HepG2 (cell line): Measurements from ENCODE around the gene ACTA2. TPM values are rescaled to one million over a fixed set of nuclear protein-coding genes. Genes with fewer than 3 reads are reported as not detected.
A peak's percentile ranks its signal among the peaks of the same experiment; 100 is the strongest.

ENCODE experiments used
- ATAC-seq: fragments of 200-7000 bp; cut with Tn5 transposase; 3 replicates; pipeline ENCODE4 v1.9.1; 2020; ENCODE audit warnings: mild to moderate bottlenecking, moderate library complexity
- Bru-seq: library from RNA; stranded (reverse); fragments of 400-500 nt; gene quantifications from one replicate; lab custom pipeline; 2021; lab: Mats Ljungman, UMichigan
- BruChase-seq, 2 experiments: library from RNA; stranded (reverse); fragments of 400-500 nt; gene quantifications; one replicate each; lab custom pipeline; 2021; lab: Mats Ljungman, UMichigan
- BruUV-seq: library from RNA; stranded (reverse); fragments of 400-500 nt; replicated peaks from 2 replicates; lab custom pipeline; 2021; lab: Mats Ljungman, UMichigan
- CTCF ChIA-PET: fragments of 300-600 bp; formaldehyde crosslinking; extraction: SDS; loops from one replicate; lab custom pipeline; 2021; ENCODE audit warnings: low total read pairs, inconsistent platforms, low intra/inter-chr PET ratio; lab: Yijun Ruan, JAX
- POLR2A ChIA-PET: fragments of 350-600 bp; sonication (Branson Sonifier 250); formaldehyde crosslinking; loops from one replicate; lab custom pipeline; 2020; ENCODE audit warnings: antibody characterized with exemption, inconsistent platforms; lab: Yijun Ruan, JAX
- DNase-seq: peaks from one replicate; pipeline ENCODE4 v3.0.0-alpha.2; 2015; ENCODE audit warnings: low spot score
- FAIRE-seq: peaks from 3 replicates; lab custom pipeline; 2011; peaks lifted over from hg19 to GRCh38; lab: Jason Lieb, UNC
- H2AFZ ChIP-seq: one replicate; pipeline ENCODE4 v1.6.1; 2011; ENCODE audit warnings: low read length, inconsistent platforms
- H3K27ac ChIP-seq: fragments of 300-600 bp; 3 replicates; pipeline ENCODE4 v1.8.0; 2011; ENCODE audit warnings: mixed run types, mild to moderate bottlenecking, mixed read lengths, low read length, inconsistent platforms; ENCODE audit not compliant: insufficient read depth; ENCODE audit errors: extremely low read length
- H3K27me3 ChIP-seq, 2 experiments: fragments of 200-600 bp in 1 of 2; 2 replicates in 1 of 2; 3 replicates in 1 of 2; pipeline versions ENCODE4 v1.6.0 to v1.8.0; 2011; ENCODE audit warnings: low read length in 2 of 2, mild to moderate bottlenecking in 2 of 2, moderate library complexity in 2 of 2, inconsistent platforms in 1 of 2; ENCODE audit not compliant: insufficient read depth in 2 of 2, control insufficient read depth in 1 of 2
- H3K36me3 ChIP-seq, 2 experiments: fragments of 200-600 bp in 1 of 2; replicated peaks in 1 of 2; 2 replicates in 1 of 2; 3 replicates in 1 of 2; pipeline versions ENCODE4 v1.5.1 to v1.8.0; 2011; ENCODE audit warnings: low read length in 2 of 2, inconsistent platforms in 1 of 2; ENCODE audit not compliant: insufficient read depth in 2 of 2, control insufficient read depth in 1 of 2
- H3K4me1 ChIP-seq: 2 replicates; pipeline ENCODE4 v1.5.1; 2012; ENCODE audit warnings: low read length, inconsistent platforms; ENCODE audit not compliant: insufficient read depth
- H3K4me2 ChIP-seq: 2 replicates; pipeline ENCODE4 v1.6.0; 2011; ENCODE audit warnings: low read depth, low read length, inconsistent platforms
- H3K4me3 ChIP-seq, 3 experiments: fragments of 200-600 bp in 1 of 3; sonication (generic), shearing (Covaris generic) in 1 of 3; replicated peaks in 1 of 3; 2 replicates each; pipeline ENCODE4 v1.5.1; 2011 to 2016; ENCODE audit warnings: low read length in 3 of 3, inconsistent platforms in 2 of 3, low read depth in 2 of 3, mild to moderate bottlenecking in 2 of 3, control low read depth in 1 of 3, mixed read lengths in 1 of 3; ENCODE audit not compliant: insufficient read depth in 1 of 3
- H3K79me2 ChIP-seq: one replicate; pipeline ENCODE4 v1.6.1; 2011; ENCODE audit warnings: low read length, inconsistent platforms; ENCODE audit not compliant: insufficient read depth
- H3K9ac ChIP-seq: 2 replicates; pipeline ENCODE4 v1.6.0; 2011; ENCODE audit warnings: mild to moderate bottlenecking, low read depth, low read length, inconsistent platforms; ENCODE audit not compliant: insufficient read depth
- H3K9me3 ChIP-seq: 2 replicates; pipeline ENCODE4 v1.5.1; 2012; ENCODE audit warnings: mild to moderate bottlenecking, low read length
- H4K20me1 ChIP-seq: 2 replicates; pipeline ENCODE4 v1.6.0; 2011; ENCODE audit warnings: inconsistent platforms, mild to moderate bottlenecking, low read length, moderate library complexity; ENCODE audit not compliant: insufficient read depth
- BORCS8-MEF2B ChIP-seq: sonication (generic); formaldehyde crosslinking; IDR thresholded peaks from 2 replicates; pipeline ENCODE4 v1.8.0; 2022; ENCODE audit warnings: mild to moderate bottlenecking, missing genetic modification reagents
- CENPX ChIP-seq: sonication (generic); formaldehyde crosslinking; IDR thresholded peaks from 2 replicates; pipeline ENCODE4 v1.9.0; 2021; ENCODE audit warnings: mild to moderate bottlenecking, missing genetic modification reagents, moderate library complexity
- GFI1 ChIP-seq: sonication (generic); formaldehyde crosslinking; IDR thresholded peaks from 2 replicates; pipeline ENCODE4 v1.5.0; 2020; ENCODE audit warnings: missing genetic modification reagents, mild to moderate bottlenecking, borderline replicate concordance
- HNRNPH1 ChIP-seq: fragments of 200-400 bp; formaldehyde crosslinking; optimal IDR thresholded peaks from 2 replicates; pipeline ENCODE3; 2017; ENCODE audit warnings: mild to moderate bottlenecking, low read depth, low read length
- HOXD1 ChIP-seq: sonication (generic); formaldehyde crosslinking; IDR thresholded peaks from 2 replicates; pipeline ENCODE4 v1.5.0; 2020; ENCODE audit warnings: missing genetic modification reagents
- MAFK ChIP-seq, 2 experiments: IDR thresholded peaks in 1 of 2; conservative IDR thresholded peaks in 1 of 2; 2 replicates each; pipeline ENCODE4 v1.6.1; 2011; ENCODE audit warnings: improper control_type of control experiment in 2 of 2, low read length in 2 of 2
- MYC ChIP-seq: sonication (generic); formaldehyde crosslinking; IDR thresholded peaks from 2 replicates; pipeline ENCODE4 v1.9.0; 2021; ENCODE audit warnings: missing genetic modification reagents, borderline replicate concordance
- NR2F1 ChIP-seq, 2 experiments: fragments of 450-650 bp in 1 of 2; formaldehyde crosslinking in 1 of 2; IDR thresholded peaks; 2 replicates each; pipeline versions ENCODE4 v1.5.0 to v1.6.1; 2016 to 2020; ENCODE audit warnings: mild to moderate bottlenecking in 1 of 2, missing compliant biosample characterization in 1 of 2, missing genetic modification reagents in 1 of 2, moderate library complexity in 1 of 2
- WIZ ChIP-seq: sonication (generic); formaldehyde crosslinking; IDR thresholded peaks from 2 replicates; pipeline ENCODE4 v1.5.1; 2020; ENCODE audit warnings: mild to moderate bottlenecking, missing genetic modification reagents
- ZNF101 ChIP-seq: sonication (generic); formaldehyde crosslinking; IDR thresholded peaks from 2 replicates; pipeline ENCODE4 v1.4.0; 2020; ENCODE audit warnings: mild to moderate bottlenecking, low read depth, missing genetic modification reagents, borderline replicate concordance
- ZNF496 ChIP-seq: sonication (generic); formaldehyde crosslinking; IDR thresholded peaks from 2 replicates; pipeline ENCODE4 v1.8.1; 2023; ENCODE audit warnings: mild to moderate bottlenecking, moderate library complexity, missing genetic modification reagents; ENCODE audit not compliant: insufficient replicate concordance
- ZNF567 ChIP-seq: sonication (generic); formaldehyde crosslinking; IDR thresholded peaks from 2 replicates; pipeline ENCODE4 v1.8.1; 2023; ENCODE audit warnings: mild to moderate bottlenecking, missing genetic modification reagents, borderline replicate concordance
- ZSCAN25 ChIP-seq: sonication (generic); formaldehyde crosslinking; IDR thresholded peaks from 2 replicates; pipeline ENCODE4 v1.8.0; 2022; ENCODE audit warnings: mild to moderate bottlenecking, missing genetic modification reagents
- WGBS: methylation state at CpG from one replicate; pipeline ENCODE4 v1.1.6; 2017; ENCODE audit warnings: low lambda C conversion rate; 5-methylcytosine and 5-hydroxymethylcytosine counted together
- in situ Hi-C: cut with HindIII; loops from 2 replicates; pipeline ENCODE4 v1.10.0; 2017; ENCODE audit warnings: low pct_unique_long_range_greater_than_20kb; ENCODE audit not compliant: extremely low pct_ligation_motif_present
- intact Hi-C: fragments of 100-400 bp; cut with micrococcal nuclease; formaldehyde crosslinking; loops from one replicate; pipeline ENCODE4 v1.10.0; 2022; ENCODE audit not compliant: unreplicated experiment
- long read RNA-seq, 2 experiments: library from RNA in 1 of 2; library from polyadenylated mRNA in 1 of 2; stranded (forward) in 1 of 2; unstranded in 1 of 2; transcript quantifications; one replicate each; pipeline ENCODE4 v2.0.0, GENCODE V29; 2019 to 2022
- polyA minus RNA-seq, 3 experiments: library from RNA; depleted of rRNA, polyadenylated mRNA; stranded (reverse); fragments of >200 nt; gene quantifications; 2 replicates each; pipeline ENCODE4 v1.2.3, GENCODE V29; 2011; ENCODE audit warnings: low replicate concordance in 1 of 3
- polyA plus RNA-seq, 8 experiments: library from polyadenylated mRNA; depleted of rRNA in 3 of 8; stranded (reverse) in 7 of 8; unstranded in 1 of 8; fragments of >200 nt; fragmentation: Illumina TruSeq in 4 of 8; extraction: Trizol in 4 of 8; gene quantifications; 2 replicates each; pipeline versions ENCODE4 v1.2.1 to v1.2.3, GENCODE V29; 2011 to 2016; ENCODE audit warnings: low read depth in 4 of 8, missing spikeins in 1 of 8, mixed read lengths in 1 of 8; ENCODE audit not compliant: insufficient read depth in 1 of 8
- total RNA-seq, 5 experiments: library from RNA; depleted of rRNA; stranded (reverse); fragments of >200 nt; fragmentation: Illumina TruSeq; extraction: Trizol; gene quantifications; 2 replicates each; pipeline ENCODE4 v1.2.3, GENCODE V29; 2016; ENCODE audit warnings: low read depth in 1 of 5

The ACTA2 gene
- total RNA-seq (2016; rRNA removed; fragmentation: Illumina TruSeq; extraction: Trizol) (58.1 and 59.9 TPM in 2 replicates), polyA plus RNA-seq (2011; rRNA removed) (21.8 and 25.1 TPM in 2 replicates), polyA minus RNA-seq (2011; rRNA and poly(A)+ RNA removed; ENCODE audit: low replicate concordance) (3.6 and 48.3 TPM in 2 replicates), Bru-seq, nascent RNA (percentile 47 among the genes with signal in this experiment), BruChase-seq, experiment 1, labeled RNA remaining after a 6-hour chase (percentile 49 among the genes with signal in this experiment), BruChase-seq, experiment 2, labeled RNA remaining after a 2-hour chase (percentile 42 among the genes with signal in this experiment)
- total RNA-seq (2016; cell fraction: cytosol; rRNA removed; fragmentation: Illumina TruSeq; extraction: Trizol; ENCODE audit: low read depth): 21.6 and 22.5 TPM in 2 replicates
- 50.7 and 62.7 TPM in 2 replicates for total RNA-seq (2016; cell fraction: insoluble cytoplasmic fraction; rRNA removed; fragmentation: Illumina TruSeq; extraction: Trizol)
- total RNA-seq (2016; cell fraction: membrane; rRNA removed; fragmentation: Illumina TruSeq; extraction: Trizol): 33.4 and 39.8 TPM in 2 replicates
- total RNA-seq (2016; cell fraction: nucleus; rRNA removed; fragmentation: Illumina TruSeq; extraction: Trizol): 33.1 and 39.3 TPM in 2 replicates
- polyA plus RNA-seq (2011; cell fraction: cytosol; rRNA removed): 32.0 and 34.2 TPM in 2 replicates
- 20.1 and 23.1 TPM in 2 replicates for polyA plus RNA-seq (2011; cell fraction: nucleus; rRNA removed)
- 30.5 and 47.4 TPM in 2 replicates for polyA plus RNA-seq (2012)
- polyA plus RNA-seq (2016; cell fraction: cytosol; fragmentation: Illumina TruSeq; extraction: Trizol; ENCODE audit: low read depth): 30.8 and 35.7 TPM in 2 replicates
- polyA plus RNA-seq (2016; cell fraction: insoluble cytoplasmic fraction; fragmentation: Illumina TruSeq; extraction: Trizol; ENCODE audit: low read depth): 81.9 and 99.8 TPM in 2 replicates
- 45.1 and 45.4 TPM in 2 replicates for polyA plus RNA-seq (2016; cell fraction: membrane; fragmentation: Illumina TruSeq; extraction: Trizol; ENCODE audit: low read depth)
- polyA plus RNA-seq (2016; cell fraction: nucleus; fragmentation: Illumina TruSeq; extraction: Trizol; ENCODE audit: insufficient read depth, low read depth): 60.8 and 61.8 TPM in 2 replicates
- polyA minus RNA-seq (2011; cell fraction: cytosol; rRNA and poly(A)+ RNA removed): 35.2 and 40.9 TPM in 2 replicates
- 13.9 and 20.1 TPM in 2 replicates for polyA minus RNA-seq (2011; cell fraction: nucleus; rRNA and poly(A)+ RNA removed)
- long read RNA-seq, experiment 1, partial matches to known transcripts: 3 of 84 reads
- long read RNA-seq, experiment 1, other reads (novel, unspliced or antisense): 81 of 84 reads
- long read RNA-seq, experiment 2, partial matches to known transcripts: 12 of 135 reads
- long read RNA-seq, experiment 2, other reads (novel, unspliced or antisense): 123 of 135 reads

GRCh38 chr10:88952647-88953111 is at the start of gene ACTA2:
TSS of gene ACTA2 (minus strand) at chr10:88952773. CDS start at chr10:88948930, 3,843 bp downstream.
- intact Hi-C loops: no loop called here
- no peak for FAIRE-seq
- Histone ChIP-seq H4K20me1 (no peaks in the 10 kb centered on the region), H2AFZ (no peak within 1 kb of the TSS), H3K27ac (no peak within 1 kb of the TSS), H3K4me1 (peaks cover 13% of the 10 kb centered on the region), H3K4me2 (no peak within 1 kb of the TSS), H3K9me3 (no peaks in the 10 kb centered on the region), H3K36me3 (no peaks in the 10 kb centered on the region), H3K79me2 (no peaks in the 10 kb centered on the region), H3K4me3 (no peak within 1 kb of the TSS), H3K27me3 (no peaks in the 10 kb centered on the region), H3K9ac (no peak within 1 kb of the TSS)
- 84% methylated on average over 6 of the region's 8 CpGs for WGBS
- CTCF ChIA-PET: no interaction called here
- POLR2A ChIA-PET: no interaction called here
- DNase-seq: no peak
- in situ Hi-C loops: no loop called here
- TF ChIP-seq ZNF496 (CRISPR knock-in tag): no peak
- TF ChIP-seq ZNF101 (CRISPR knock-in tag): no peak
- TF ChIP-seq ZSCAN25 (CRISPR knock-in tag): no peak
- no peak for TF ChIP-seq NR2F1 (CRISPR knock-in tag; IDR thresholded peaks at IDR 0.05)
- no peak for TF ChIP-seq HOXD1 (CRISPR knock-in tag)
- TF ChIP-seq MAFK (conservative IDR thresholded peaks at IDR 0.05 in 1 of 2, IDR thresholded peaks at IDR 0.05 in 1 of 2; ENCODE audit: low read length in 2 of 2): no peak
- no peak for TF ChIP-seq HNRNPH1
- TF ChIP-seq BORCS8-MEF2B (CRISPR knock-in tag): no peak
- TF ChIP-seq ZNF567 (CRISPR knock-in tag): no peak
- TF ChIP-seq CENPX (CRISPR knock-in tag): no peak
- no peak for TF ChIP-seq MYC
- no peak for TF ChIP-seq WIZ
- TF ChIP-seq GFI1 (CRISPR knock-in tag): no peak
- no peak for ATAC-seq
- BruUV-seq: no TSS peak
